NCI-H748 (cell line): ENCODE data around the gene DLEC1.
"Not testable (repeated sequence)": the region's sequence is repeated elsewhere in the genome, so short reads cannot be mapped to it uniquely, and the experiment has no call there.

Source experiments
- DNase-seq: peaks from one replicate; lab custom pipeline; 2025; ENCODE audit not compliant: unreplicated experiment; lab: John Stamatoyannopoulos, UW

The DLEC1 gene

GRCh38 chr3:38152609-38153008 is 113.6 kb downstream of the DLEC1 start:
- no peak for DNase-seq

GRCh38 chr3:38153221-38153620 is 114.2 kb downstream of the DLEC1 start:
- no peak for DNase-seq

- DNase-seq, result peak; percentile 31
These were observed 115.1 kb downstream of the DLEC1 start for GRCh38 chr3:38154033-38154494.

- no peak for DNase-seq
These were observed 115.7 kb downstream of the DLEC1 start for GRCh38 chr3:38154625-38155255.

GRCh38 chr3:38155825-38156224 is 116.8 kb downstream of the DLEC1 start:
- DNase-seq, result no peak

- DNase-seq, result no peak
These were observed 118.1 kb downstream of the DLEC1 start for GRCh38 chr3:38157117-38157516.

GRCh38 chr3:38157595-38157994 is 118.6 kb downstream of the DLEC1 start:
- DNase-seq, result peak; percentile 17

GRCh38 chr3:38158472-38158871 is 119.5 kb downstream of the DLEC1 start:
- DNase-seq, result no peak

GRCh38 chr3:38160704-38161103 is 121.7 kb downstream of the DLEC1 start:
- DNase-seq, result not testable (repeated sequence)

GRCh38 chr3:38163117-38163840 is 124.3 kb downstream of the DLEC1 start:
- no peak for DNase-seq

- no peak for DNase-seq
These were observed 125.0 kb downstream of the DLEC1 start for GRCh38 chr3:38163841-38164642.

- no peak for DNase-seq
These were observed 125.6 kb downstream of the DLEC1 start for GRCh38 chr3:38164643-38164951.

- DNase-seq, result peak; percentile 99
These were observed 126.1 kb downstream of the DLEC1 start, which contains the start of gene OXSR1 for GRCh38 chr3:38164952-38165721. Gene OXSR1 (plus strand): TSS chr3:38165537. CDS start chr3:38165877, 340 bp downstream.

- DNase-seq, result peak; percentile 60
These were observed 126.8 kb downstream of the DLEC1 start for GRCh38 chr3:38165722-38166387.

- no peak for DNase-seq
These were observed 128.6 kb downstream of the DLEC1 start for GRCh38 chr3:38167591-38167990.

- no peak for DNase-seq
These were observed 129.4 kb downstream of the DLEC1 start for GRCh38 chr3:38168151-38169026.

GRCh38 chr3:38169027-38169317 is 130.0 kb downstream of the DLEC1 start:
- no peak for DNase-seq

- DNase-seq, result no peak
These were observed 131.7 kb downstream of the DLEC1 start for GRCh38 chr3:38170722-38171121.

- no peak for DNase-seq
These were observed 132.6 kb downstream of the DLEC1 start for GRCh38 chr3:38171622-38172021.
